Small intestine (tissue), 7 donors: Measurements from ENCODE around the gene CEBPE. TPM values are rescaled to one million over a fixed set of nuclear protein-coding genes. Genes with fewer than 3 reads are reported as not detected.

Experiments
- DNase-seq, 2 donors: peaks; one replicate each; pipeline versions ENCODE4 v3.0.0 to v3.0.0-alpha.2; 2013
- FAIRE-seq: peaks from 2 replicates; lab custom pipeline; 2012; peaks lifted over from hg19 to GRCh38; lab: Jason Lieb, UNC
- H3K27ac ChIP-seq, 3 donors: one replicate each; pipeline ENCODE4 v1.5.1; 2013; ENCODE audit warnings: low read length in 2 of 3, mild to moderate bottlenecking in 2 of 3, control low read depth in 1 of 3, inconsistent platforms in 1 of 3, low read depth in 1 of 3, moderate library complexity in 1 of 3
- H3K27me3 ChIP-seq, 3 donors: one replicate each; pipeline ENCODE4 v1.6.1; 2013; ENCODE audit warnings: low read length in 3 of 3, inconsistent platforms in 1 of 3; ENCODE audit not compliant: control insufficient read depth in 3 of 3, insufficient read depth in 3 of 3
- H3K36me3 ChIP-seq, 3 donors: one replicate each; pipeline ENCODE4 v1.6.1; 2013; ENCODE audit warnings: low read length in 3 of 3, inconsistent platforms in 1 of 3, low read depth in 1 of 3, mild to moderate bottlenecking in 1 of 3, moderate library complexity in 1 of 3; ENCODE audit not compliant: control insufficient read depth in 3 of 3, insufficient read depth in 2 of 3
- H3K4me1 ChIP-seq, 3 donors: one replicate each; pipeline ENCODE4 v1.6.1; 2013; ENCODE audit warnings: low read length in 2 of 3, inconsistent platforms in 1 of 3, low read depth in 1 of 3, mild to moderate bottlenecking in 1 of 3, moderate library complexity in 1 of 3; ENCODE audit not compliant: control insufficient read depth in 3 of 3, insufficient read depth in 2 of 3
- H3K4me3 ChIP-seq, 3 donors: one replicate each; pipeline ENCODE4 v1.5.1; 2013; ENCODE audit warnings: low read length in 3 of 3, control low read depth in 1 of 3, inconsistent platforms in 1 of 3, low read depth in 1 of 3, mild to moderate bottlenecking in 1 of 3, moderate library complexity in 1 of 3
- H3K9me3 ChIP-seq, 2 donors: one replicate each; pipeline ENCODE4 v1.6.1; 2013; ENCODE audit warnings: low read depth in 1 of 2, low read length in 1 of 2; ENCODE audit not compliant: control insufficient read depth in 2 of 2, insufficient read depth in 1 of 2
- WGBS, 3 donors: extraction: QIAGEN DNeasy Blood & Tissue Kit; methylation state at CpG; one replicate each; pipeline ENCODE4 v1.1.7; 2013; 5-methylcytosine and 5-hydroxymethylcytosine counted together
- polyA plus RNA-seq, 4 donors: library from polyadenylated mRNA; stranded (reverse) in 3 of 4; unstranded in 1 of 4; fragments of 200-250 nt in 3 of 4; fragments of 120-200 nt in 1 of 4; gene quantifications; one replicate each; pipeline versions ENCODE4 v1.2.1 to v1.2.3, GENCODE V29; 2013
- donor health status: healthy with polysubstance abuse.
- donor health status: control.
- donor health status: control.
- donor health status: Bipolar disorder and iron deficiency.
- donor health status: healthy.

The CEBPE gene
- polyA plus RNA-seq, 4 donors: 0.13 to 0.81 TPM; not detected in 2

DNA sequence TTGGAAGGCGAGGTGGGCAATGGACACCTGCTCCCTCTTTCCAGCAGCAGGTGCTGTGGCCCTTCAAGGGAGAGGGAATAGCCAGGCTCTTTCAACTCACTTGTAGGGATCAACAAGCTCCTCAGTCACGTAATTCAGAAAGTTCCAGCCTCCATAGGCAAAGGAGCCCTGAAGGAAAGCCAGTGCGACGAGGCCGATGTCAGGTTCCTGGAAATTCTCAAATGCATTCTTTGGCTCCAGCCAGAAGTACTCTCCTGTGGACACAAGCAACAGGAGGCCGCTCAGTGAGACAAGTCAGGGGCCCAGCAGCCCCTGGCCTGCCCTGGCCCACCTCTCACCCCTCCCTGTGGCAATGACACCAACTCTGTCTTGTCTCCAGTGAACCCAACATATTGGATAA lies 21.3 kb upstream of the CEBPE start:
- no peak overlapping the region for H3K27ac ChIP-seq
- H3K27me3 ChIP-seq: no peaks in the 10 kb centered on the region
- H3K9me3 ChIP-seq: no peaks in the 10 kb centered on the region
- DNase-seq: no peak
- no peak overlapping the region for H3K4me3 ChIP-seq
- WGBS, 3 donors: 87 to 92% (median 87%) methylated on average over 6 of the region's 6 CpGs
- no peak for FAIRE-seq
- H3K4me1 ChIP-seq: peaks cover 0 to 10% (median 0%) of the 10 kb centered on the region in 3 donors
- H3K36me3 ChIP-seq: peaks cover 0 to 70% (median 0%) of the 10 kb centered on the region in 3 donors

DNA sequence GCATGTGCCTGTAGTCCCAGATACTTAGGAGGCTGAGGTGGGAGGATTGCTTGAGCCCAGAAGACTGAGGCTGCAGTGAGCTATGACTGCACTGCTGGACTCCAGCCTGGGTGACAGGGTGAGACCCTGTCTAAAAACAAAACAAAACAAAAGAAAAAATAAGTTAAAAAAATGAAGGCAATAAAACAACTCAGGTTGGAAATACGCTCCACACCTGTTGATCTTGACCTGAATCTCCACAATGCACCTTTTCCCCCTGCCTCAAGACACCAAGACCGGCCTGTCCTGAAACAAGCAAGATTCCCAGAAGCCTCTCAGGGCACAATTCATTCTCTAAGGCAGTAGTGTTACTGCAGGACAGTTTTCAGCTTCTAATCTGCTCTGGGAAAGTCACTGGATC lies 20.8 kb upstream of the CEBPE start:
- 93 to 98% (median 96%) methylated on average over 2 of the region's 2 CpGs for WGBS, 3 donors
- no peak for DNase-seq
- no peak overlapping the region for H3K27ac ChIP-seq
- no peak overlapping the region for H3K4me3 ChIP-seq
- FAIRE-seq: no peak
- H3K4me1 ChIP-seq: peaks cover 0 to 9% (median 0%) of the 10 kb centered on the region in 3 donors
- H3K9me3 ChIP-seq: no peaks in the 10 kb centered on the region
- H3K27me3 ChIP-seq: no peaks in the 10 kb centered on the region
- peaks cover 0 to 66% (median 0%) of the 10 kb centered on the region in 3 donors for H3K36me3 ChIP-seq

DNA sequence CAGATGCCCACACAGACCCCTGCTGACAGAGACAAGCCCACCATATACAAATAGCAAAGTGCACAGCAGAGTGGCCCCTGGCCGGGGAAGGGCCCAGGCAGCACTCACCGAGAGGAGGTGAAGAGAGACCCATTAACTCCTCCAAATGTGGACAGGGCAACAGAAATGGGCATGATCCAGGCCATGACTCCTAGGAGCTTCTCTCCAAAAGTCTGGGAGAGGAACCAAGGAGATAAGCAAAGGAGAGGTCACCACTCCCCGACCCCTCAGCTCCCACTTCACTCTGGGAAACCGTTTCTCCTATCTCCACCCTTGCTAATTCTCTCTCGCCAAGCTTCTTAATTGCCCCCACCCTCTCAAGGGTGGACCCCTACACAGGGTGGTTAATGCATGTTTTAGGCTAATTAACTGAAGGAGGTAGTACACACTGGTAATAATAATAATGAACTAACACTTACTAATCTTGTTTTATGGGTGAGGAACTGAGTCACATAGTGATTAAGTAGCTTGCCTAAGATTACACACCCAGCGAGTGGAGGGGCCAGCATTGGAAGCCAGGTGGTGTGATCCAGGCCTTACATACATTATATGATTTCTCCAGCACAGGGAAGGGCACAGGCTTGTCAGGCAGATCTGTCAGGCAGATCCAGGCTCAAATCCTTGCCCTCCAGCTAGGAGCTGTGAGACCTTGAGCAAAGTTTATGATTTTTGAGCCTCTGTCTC lies 18.9 kb upstream of the CEBPE start:
- DNase-seq (peak; percentile 24 to 82), FAIRE-seq (no peak)
- WGBS, 3 donors: 44 to 73% (median 68%) methylated on average over 6 of the region's 6 CpGs
- Histone ChIP-seq H3K27me3 (no peaks in the 10 kb centered on the region), H3K27ac (peak overlapping the region in 1 of 3 donors; percentile 25), H3K4me3 (no peak overlapping the region), H3K36me3 (peaks cover 0 to 64% (median 0%) of the 10 kb centered on the region in 3 donors), H3K9me3 (no peaks in the 10 kb centered on the region), H3K4me1 (peaks cover 0 to 9% (median 0%) of the 10 kb centered on the region in 3 donors)

- peaks cover 0 to 9% (median 0%) of the 10 kb centered on the region in 3 donors for H3K4me1 ChIP-seq
- peaks cover 0 to 60% (median 0%) of the 10 kb centered on the region in 3 donors for H3K36me3 ChIP-seq
- no peak overlapping the region for H3K27ac ChIP-seq
- H3K4me3 ChIP-seq: no peak overlapping the region
- 86 to 90% (median 89%) methylated on average over 11 of the region's 11 CpGs for WGBS, 3 donors
- no peaks in the 10 kb centered on the region for H3K9me3 ChIP-seq
- FAIRE-seq: no peak
- no peak for DNase-seq
- no peaks in the 10 kb centered on the region for H3K27me3 ChIP-seq
These were observed 18.2 kb upstream of the CEBPE start for GRCh38 chr14:23137192-23137812.

DNA sequence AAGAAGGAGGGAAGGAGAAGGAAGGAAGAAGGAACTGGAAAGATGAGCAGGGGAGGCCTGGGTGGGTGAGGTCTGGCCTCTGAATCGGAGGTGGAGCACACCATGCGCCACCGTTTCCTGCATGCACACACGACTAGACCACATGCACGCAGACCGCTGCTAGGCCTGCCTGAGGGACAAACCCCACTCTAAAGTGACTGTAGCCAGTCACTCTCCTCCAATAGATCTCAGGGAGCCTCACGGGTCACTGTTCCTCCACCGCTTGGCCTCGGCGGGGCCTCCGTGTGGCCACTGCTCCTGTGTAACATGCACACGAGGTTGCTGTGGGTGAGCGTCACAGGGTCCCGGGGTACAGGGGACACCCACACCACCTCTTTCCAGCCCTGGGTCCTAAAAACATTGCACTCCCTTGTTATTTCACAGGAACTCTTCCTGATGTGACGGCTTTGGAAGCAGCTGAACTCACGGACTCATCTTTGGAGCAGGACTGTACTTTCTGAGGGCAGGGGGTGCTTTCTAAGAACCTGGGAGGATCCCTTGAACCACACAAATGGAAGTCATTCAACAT lies 17.6 kb upstream of the CEBPE start:
- H3K4me3 ChIP-seq: no peak overlapping the region
- 91 to 93% (median 92%) methylated on average over 16 of the region's 16 CpGs for WGBS, 3 donors
- no peak for DNase-seq
- no peak for FAIRE-seq
- no peaks in the 10 kb centered on the region for H3K27me3 ChIP-seq
- no peak overlapping the region for H3K27ac ChIP-seq
- no peaks in the 10 kb centered on the region for H3K9me3 ChIP-seq
- H3K36me3 ChIP-seq: peaks cover 0 to 61% (median 0%) of the 10 kb centered on the region in 3 donors
- H3K4me1 ChIP-seq: peaks cover 0 to 9% (median 0%) of the 10 kb centered on the region in 3 donors

DNA sequence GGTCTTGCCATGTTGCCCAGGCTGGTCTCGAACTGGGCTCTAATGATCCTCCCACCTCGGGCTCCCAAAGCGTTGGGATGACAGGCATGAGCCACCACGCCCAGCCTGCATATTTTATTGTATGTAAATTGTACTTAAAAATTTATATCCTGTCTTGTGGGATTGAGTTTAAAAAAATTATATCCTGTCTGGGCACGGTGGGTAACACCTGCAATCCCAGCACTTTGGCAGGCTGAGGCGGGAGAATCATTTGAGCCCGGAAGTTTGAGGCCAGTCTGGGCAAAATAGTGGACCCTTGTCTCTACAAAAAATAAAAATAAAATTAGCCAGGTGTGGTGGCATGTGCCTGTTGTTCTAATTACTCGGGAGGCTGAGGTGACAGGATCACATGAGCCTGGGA lies 13.9 kb upstream of the CEBPE start:
- H3K36me3 ChIP-seq: peaks cover 2 to 51% (median 4%) of the 10 kb centered on the region in 3 donors
- H3K4me3 ChIP-seq: no peak overlapping the region
- WGBS, 3 donors: 75 to 86% (median 80%) methylated on average over 8 of the region's 8 CpGs
- FAIRE-seq: no peak
- no peak for DNase-seq
- no peaks in the 10 kb centered on the region for H3K9me3 ChIP-seq
- H3K27me3 ChIP-seq: no peaks in the 10 kb centered on the region
- H3K27ac ChIP-seq: no peak overlapping the region
- no peaks in the 10 kb centered on the region for H3K4me1 ChIP-seq

- Histone ChIP-seq H3K36me3 (peaks cover 4 to 51% (median 4%) of the 10 kb centered on the region in 3 donors), H3K4me3 (no peak overlapping the region), H3K27ac (no peak overlapping the region), H3K27me3 (no peaks in the 10 kb centered on the region), H3K4me1 (no peaks in the 10 kb centered on the region), H3K9me3 (no peaks in the 10 kb centered on the region)
- WGBS, 3 donors: 86 to 94% (median 92%) methylated on average over 4 to 5 of the region's 5 CpGs
- FAIRE-seq: no peak
- no peak for DNase-seq
These were observed 12.4 kb upstream of the CEBPE start for GRCh38 chr14:23131482-23131881.

DNA sequence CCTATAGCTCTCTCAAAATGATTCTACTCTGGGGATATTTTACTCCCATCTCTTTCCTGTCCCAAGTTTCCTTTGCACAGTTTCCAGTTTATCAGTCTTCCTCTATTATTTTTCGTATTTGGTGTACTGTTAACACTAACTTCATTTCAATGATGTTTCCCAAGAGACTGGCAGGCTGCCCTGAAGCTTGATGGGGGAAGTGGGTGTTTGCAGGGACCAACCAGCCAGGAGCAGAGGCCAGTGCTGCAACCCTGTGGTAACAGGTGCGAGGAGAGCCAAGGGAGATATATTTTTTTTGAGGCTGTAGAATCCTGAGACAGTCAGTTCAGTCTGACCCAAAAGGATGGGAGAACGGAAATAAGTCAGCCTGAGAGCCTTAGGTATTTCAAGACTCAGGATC lies 11.8 kb upstream of the CEBPE start:
- Histone ChIP-seq H3K4me3 (no peak overlapping the region), H3K9me3 (no peaks in the 10 kb centered on the region), H3K36me3 (peaks cover 4 to 52% (median 4%) of the 10 kb centered on the region in 3 donors), H3K4me1 (no peaks in the 10 kb centered on the region), H3K27ac (no peak overlapping the region), H3K27me3 (no peaks in the 10 kb centered on the region)
- DNase-seq: no peak
- no peak for FAIRE-seq
- 68 to 86% (median 79%) methylated on average over 3 of the region's 3 CpGs for WGBS, 3 donors
